NCI-H524 (cell line): ENCODE results near the gene COL17A1.

Experiments used
- DNase-seq, 2 experiments: peaks; one replicate each; lab custom pipeline; 2025; lab: John Stamatoyannopoulos, UW

COL17A1 gene

DNA sequence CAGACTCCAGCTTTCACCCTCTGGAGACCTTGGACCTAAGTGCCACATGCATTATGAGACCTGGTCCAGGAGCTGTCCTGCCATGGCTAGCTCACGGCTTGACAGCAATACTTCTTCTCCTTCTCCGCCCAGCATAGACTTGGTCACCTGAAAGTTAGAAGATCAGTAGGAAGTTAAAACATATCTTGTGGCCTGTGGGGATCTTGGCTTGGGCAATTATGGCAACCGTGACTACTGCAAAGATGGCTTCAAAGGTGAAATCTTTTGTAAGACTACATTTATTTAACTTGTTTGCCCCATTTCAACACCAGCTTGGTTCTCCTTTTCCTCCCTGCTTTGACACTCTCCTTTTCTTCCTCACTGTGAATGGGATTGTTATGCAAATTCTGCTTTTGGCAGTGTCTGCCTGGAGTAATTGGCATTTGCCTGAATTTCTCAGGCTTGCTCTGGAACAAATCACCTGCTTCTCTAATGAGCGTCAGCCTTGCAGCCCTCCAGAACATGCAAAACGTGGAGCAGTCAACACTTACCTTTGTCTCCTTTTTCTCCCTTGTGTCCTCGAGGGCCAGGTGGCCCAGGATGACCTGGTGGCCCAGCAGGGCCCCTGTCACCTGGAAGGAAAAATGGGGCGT is 53.4 kb downstream of the COL17A1 start:
- no peak for DNase-seq

DNA sequence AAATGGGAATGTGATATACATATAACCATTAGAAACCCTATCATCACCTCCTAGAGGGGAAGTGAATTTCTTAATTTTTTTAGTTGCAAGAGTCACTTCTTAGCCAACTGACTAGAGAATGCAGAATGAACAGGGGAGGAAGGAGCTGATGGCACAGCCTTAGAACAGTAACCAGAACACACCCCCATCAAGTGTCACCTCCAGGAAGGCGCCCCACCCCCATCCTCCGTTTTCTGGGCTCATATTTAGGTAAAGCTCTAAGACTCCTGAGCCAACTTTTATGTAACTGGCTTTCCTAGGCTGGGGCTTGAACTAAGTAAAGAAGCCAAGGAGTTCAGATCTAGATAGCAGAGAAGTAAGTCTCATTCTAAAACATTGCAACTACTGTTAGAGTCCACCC is 54.0 kb downstream of the COL17A1 start:
- DNase-seq: no peak

DNA sequence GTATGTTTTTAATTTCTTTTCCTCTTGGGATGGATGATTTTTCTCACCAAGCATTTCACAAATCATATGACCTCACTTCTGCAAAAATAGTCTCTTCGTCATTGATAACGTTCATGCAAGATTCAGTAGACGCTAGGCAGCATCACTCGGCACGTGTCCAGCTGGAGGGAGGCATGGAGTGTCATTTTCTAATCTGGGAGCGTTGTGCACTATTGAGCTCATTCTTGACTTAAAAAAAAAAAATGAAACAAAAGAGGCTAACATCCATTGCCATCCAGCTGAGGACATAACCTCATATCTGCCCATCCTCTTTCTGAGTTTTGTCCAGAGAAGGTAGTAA is 56.2 kb downstream of the COL17A1 start:
- DNase-seq: no peak

DNA sequence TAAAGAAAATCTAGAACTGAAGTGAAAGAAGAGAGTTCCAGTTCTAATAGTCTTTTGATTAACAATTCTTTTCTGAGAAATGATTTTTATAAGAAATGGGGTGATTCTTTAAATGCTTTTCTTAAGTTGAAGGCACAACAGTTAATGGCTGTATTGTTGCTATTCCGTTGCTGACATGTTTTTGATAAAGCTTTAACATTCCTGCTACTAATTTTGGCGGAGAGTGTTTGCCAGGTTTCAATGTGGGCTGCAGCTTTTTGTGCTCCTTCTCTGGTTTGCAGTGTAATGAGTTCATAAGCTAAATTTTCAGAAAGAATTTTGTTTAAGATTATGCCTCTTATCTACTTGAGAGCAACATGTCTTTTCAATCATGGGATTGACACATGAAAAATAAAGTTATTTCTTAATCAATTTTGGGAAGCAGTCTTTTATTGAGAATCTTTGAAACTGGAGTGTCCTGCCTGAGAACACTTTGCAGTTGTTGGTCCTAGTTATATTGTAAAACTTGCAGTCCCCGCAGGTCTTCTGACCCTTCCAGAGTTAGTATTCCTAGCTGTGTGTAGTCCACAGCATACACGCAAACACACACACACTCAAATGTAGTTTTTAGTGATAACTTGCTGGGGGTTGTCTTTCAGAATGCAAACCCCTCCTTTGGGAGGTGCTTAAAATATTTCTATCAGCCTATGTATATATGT is 56.7 kb downstream of the COL17A1 start:
- DNase-seq: no peak

DNA sequence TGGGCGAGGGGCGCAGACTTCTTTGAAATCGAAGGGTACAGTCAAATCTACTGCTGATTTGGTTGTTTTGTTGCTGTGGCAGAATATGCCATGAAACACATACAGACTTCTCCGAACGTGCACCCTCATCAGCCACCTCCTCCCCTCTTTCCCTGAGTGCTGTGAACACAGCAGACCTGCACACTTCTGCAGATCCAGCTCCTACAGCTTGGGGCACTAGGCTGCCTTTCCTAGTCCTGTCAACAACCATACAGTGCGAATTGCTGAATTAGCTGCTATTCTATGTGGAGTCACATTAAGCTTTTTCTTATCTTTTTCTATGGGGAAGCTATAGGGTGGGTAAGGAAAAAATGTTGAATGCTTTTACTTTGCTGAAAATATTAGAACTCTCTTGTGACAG is 57.5 kb downstream of the COL17A1 start:
- DNase-seq: peak in 1 of 2 experiments; percentile 1

DNA sequence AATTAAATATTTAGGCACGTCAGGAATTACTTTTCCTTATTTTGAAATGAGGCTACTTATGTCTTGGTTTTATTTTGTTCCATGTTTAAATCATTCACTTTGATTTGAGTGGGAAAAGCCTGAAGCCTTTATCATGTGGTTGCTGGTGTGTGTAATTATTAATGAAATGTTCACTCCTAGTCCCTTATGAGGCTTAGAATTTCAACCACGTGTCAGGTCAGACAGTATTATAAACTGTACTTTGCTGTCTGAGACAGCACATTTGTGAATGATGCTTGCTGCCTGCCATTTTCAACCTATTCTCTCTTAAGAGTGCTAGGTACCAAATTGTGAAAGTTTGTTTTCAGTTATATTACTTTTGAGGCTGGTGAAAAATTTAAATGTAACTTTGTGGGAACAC is 58.9 kb downstream of the COL17A1 start:
- DNase-seq: no peak

DNA sequence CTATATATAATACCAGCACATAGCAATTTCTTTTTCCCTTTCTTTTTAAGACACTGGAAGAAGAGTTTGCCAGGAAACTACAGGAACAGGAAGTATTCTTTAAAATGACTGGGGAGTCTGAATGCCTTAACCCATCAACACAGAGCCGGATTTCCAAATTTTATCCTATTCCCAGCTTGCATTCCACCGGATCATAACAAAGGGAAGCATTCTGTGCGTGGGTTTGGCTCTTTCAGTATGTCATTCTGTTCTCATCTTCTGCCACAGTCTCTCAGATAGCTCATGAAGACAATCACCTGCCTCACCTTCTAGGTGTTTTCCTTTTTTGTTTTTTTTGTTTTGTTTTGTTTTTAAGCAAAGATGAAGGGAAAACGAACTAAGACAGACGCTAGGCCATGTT is 60.2 kb downstream of the COL17A1 start:
- no peak for DNase-seq

DNA sequence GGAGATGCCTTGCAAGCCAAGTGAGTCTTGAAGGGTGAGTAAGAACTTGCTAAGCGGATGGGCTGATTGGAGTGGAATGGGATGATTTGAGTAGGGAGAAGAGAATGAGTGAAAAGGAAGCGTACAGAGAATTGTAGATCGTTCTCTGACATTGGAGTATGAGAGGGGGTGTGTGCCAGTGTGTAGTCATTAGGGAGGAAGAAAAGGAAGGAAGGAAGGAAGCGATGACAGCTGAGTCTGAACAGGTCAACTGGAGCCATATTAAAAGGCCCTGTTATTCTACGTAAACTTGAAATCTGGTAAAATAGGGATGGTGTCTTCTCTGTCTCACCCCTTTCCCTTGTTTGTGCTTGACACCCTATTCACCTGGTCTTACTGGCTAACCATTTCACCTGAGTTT is 63.7 kb downstream of the COL17A1 start:
- no peak for DNase-seq

DNA sequence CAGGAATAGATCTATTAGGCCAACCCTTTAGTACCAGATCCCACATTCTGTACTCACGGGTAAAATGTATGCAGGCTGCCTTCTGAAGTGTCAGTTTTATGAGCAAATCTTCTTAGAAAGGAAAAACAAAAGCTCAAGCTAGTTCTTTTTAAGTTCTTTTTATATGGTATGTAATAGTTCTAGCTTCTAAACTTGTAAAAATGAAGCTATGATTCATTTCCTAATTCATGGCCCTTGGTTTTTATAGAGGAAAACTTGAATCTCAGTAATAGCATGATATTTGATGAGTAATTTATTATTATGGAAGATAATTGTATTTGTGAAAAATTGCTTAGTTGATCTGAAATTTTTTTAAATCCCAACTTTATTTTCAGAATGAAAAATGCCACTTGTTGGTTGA is 64.4 kb downstream of the COL17A1 start:
- no peak for DNase-seq

DNA sequence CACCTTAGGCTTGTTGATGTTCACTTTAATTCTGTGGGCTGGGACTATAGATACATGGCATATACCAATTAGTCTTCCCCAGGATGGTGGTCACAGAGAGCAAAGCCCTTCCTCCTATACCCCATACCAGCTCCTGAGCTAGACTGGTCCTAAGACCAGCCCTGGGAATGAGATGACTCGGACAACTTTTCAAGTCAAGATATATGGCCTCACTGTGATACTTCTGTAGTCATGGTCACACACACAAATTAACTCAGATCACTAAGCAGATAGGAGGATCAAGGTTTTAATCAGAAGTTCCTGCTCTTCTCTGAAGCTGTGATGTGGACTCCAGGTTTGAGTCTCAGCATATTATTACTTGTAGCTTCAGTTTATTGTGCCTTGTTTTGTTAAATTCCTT is 65.7 kb downstream of the COL17A1 start:
- DNase-seq: no peak

DNA sequence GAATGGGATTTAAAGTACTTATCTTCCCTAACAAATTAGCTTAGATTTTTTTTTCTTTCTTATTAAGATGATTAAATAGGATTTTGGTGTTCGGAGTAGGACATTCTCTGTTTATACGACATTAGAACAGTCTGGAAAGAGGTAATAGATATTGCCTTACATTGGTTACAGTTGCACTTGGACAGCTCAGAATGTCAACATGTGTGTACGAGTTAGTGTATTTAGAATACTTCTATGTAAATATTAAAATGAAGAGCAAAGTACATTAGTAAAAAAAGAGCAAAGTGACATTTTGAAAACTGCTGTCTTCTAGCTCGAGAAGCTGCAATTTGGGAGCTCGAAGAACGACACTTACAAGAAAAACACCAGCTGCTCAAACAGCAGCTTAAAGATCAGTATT is 67.2 kb downstream of the COL17A1 start:
- DNase-seq: peak in 1 of 2 experiments; percentile 41

DNA sequence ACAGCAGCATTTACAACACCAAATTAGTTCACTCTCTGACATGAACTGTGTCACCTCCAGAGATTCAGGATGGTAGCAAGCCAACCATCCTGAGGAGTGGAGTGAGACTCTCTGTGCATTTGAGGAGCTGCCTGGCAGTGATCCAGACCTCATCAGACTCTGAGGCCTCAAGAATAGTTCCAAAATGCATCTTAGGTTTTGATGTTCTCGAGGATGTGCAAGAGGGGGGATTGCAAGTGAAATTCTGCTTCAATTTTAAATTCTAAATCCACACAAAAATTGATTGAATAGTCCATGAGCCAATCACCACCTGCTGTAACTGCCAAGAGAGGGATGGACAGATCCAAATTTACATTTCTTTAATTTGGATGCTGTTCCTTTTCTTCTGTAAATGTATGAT is 69.0 kb downstream of the COL17A1 start:
- no peak for DNase-seq

DNA sequence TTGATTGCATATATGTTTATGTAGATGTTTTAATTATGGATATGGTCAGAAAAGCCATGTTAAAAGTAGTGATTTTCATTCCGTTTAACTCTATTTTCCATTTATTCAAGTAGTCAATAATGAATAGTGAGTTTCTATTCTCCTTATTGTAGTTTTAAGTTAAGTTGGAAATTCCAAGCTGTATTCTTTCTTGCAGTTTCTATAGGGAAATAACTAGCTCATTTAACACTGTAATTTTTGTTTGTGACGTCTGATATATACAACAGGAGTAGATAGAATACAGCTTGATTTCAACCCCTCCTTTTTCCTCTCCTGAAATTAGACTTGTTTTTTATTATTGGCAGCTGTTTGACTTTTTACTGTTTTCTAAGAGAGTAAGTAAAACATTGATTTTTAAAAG is 71.5 kb downstream of the COL17A1 start:
- DNase-seq: no peak

DNA sequence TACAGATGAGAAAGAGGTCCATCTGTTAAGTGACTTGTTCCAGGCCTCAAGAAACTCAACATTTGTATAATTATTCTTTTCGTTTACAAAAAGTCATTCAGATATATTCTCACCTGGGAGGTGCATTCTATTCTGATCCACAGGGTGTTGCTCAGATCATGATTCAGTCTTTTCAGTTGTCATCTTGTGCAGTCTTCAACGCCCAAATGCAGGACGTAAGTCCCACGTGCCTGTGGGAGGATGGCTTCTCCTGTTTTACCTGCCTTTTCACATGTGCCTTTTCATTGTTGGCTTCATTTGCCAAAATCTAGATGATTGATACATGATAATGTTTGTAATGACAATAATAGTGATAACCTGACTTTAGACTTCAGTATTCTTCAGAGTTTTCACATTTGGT is 72.2 kb downstream of the COL17A1 start:
- no peak for DNase-seq

DNA sequence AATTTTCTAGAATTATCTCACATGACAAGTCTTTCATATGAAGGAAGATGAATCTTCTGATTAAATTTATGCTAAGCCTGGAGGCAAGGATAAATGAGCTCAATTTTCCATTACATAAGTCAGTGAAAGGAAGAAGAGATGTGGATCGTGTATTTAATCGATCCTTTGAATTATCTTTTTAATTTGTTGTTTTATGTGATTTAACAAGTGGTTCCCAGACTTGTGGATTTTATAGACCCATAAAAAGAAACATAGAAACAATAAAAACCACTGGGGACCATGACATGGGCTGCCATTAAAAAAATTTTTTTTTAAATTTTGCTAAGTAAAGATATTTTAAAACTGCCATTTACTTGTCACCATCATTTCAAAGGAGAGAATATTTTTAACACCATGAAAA is 73.8 kb downstream of the COL17A1 start:
- no peak for DNase-seq

DNA sequence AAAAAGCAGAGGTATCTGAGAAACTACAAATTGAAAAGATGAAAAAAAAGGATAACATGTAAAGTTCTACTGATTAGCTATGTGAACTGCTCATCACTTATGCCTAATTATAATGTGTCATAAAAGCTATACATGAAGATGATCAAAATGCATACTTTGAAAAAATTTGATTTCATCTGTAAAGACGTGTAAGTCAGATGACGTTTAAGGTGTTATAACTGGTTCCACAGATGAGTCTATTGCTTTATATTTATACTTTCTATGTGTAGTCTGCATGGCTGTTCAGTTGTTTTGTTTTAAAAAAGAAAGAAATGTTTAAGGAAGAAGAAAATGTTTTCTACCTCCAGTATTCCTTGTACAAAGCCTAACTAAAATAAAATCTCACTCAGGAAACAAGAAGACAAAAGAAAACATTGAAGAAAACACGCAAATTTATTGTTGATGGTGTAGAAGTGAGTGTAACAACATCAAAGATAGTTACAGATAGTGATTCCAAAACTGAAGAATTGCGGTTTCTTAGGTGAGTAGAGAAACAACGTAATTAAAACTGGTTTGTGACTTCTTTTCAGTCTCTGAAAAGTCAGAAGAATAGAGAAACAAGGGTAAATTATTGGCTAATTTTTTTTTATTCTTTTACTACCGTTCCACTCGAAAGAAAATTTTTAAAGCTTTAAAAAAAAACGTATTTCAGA is 80.4 kb downstream of the COL17A1 start:
- DNase-seq: no peak

DNA sequence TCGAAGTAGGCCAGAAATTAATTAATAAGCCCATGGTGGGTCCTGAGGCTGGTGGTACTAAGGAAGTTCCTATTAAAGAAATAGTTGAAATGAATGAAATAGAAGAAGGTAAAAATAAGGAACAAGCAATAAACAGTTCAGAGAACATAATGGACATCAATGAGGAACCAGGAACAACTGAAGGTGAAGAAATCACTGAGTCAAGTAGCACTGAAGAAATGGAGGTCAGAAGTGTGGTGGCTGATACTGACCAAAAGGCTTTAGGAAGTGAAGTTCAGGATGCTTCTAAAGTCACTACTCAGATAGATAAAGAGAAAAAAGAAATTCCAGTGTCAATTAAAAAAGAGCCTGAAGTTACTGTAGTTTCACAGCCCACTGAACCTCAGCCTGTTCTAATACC is 82.8 kb downstream of the COL17A1 start:
- no peak for DNase-seq

DNA sequence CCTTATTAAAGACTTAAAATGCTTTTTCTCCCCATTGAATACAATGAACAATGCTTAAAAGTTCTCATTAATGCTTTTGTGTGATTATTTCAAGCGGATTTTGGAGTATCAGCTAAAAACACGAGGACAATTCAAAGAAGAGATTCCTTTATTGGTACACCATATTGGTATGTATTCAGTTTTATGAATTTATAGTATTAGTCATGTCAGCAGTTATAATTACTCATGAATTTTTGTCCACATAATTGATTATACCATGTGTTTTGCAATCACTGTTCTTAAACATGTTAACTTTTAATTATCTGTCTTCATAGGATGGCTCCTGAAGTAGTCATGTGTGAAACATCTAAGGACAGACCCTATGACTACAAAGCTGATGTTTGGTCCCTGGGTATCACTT is 86.9 kb downstream of the COL17A1 start:
- no peak for DNase-seq

DNA sequence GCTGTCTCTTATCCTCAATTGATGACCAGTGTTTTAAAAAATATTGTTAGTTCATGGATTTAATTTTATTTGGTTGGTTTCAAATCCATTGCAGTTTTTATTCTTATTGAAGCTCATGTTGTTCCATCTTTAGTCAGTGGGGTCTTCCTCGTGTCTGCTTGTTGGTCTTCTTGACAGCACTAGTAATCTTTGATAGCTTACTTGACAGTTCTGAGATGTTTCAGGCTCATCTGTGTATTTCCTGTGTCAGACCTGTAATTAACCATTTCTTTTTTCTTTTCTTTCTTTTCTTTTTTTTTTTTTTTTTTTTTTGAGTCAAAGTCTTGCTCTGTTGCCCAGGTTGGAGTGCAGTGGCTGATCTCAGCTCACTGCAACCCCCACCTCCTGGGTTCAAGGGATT is 90.5 kb downstream of the COL17A1 start:
- no peak for DNase-seq

DNA sequence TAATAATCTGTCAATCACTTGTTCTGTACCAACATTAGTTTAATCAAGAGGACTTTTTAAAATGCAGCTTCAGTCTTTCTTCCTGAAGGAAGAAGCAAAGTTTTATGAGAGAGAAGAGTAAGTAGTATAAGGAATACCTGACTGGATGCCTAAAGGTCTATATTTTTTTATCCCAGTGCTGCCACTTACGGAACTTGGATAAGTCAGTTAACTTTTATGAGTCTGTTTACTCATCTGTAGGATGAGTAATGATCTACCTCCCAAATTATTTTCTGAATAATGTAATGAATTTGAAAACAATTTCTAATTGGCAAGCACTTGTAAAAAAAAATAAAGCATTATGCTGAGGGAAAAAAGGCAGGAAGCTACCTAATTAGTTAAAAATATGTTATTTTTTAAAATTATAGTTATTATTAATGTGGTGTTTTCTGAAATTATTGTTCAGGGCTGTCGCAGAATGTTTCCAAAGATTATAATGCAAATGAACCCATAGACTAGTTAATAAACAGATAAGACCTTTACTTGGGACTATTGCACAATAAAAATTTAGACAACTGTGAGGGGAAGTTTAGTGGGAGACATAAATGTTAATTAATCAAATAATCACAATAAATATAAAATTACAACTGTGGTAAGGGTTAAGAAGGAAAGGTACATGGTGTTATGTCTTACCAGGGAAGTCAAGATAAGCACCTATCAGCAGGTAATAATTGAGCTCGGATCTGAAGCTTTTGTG is 94.1 kb downstream of the COL17A1 start:
- DNase-seq: no peak

DNA sequence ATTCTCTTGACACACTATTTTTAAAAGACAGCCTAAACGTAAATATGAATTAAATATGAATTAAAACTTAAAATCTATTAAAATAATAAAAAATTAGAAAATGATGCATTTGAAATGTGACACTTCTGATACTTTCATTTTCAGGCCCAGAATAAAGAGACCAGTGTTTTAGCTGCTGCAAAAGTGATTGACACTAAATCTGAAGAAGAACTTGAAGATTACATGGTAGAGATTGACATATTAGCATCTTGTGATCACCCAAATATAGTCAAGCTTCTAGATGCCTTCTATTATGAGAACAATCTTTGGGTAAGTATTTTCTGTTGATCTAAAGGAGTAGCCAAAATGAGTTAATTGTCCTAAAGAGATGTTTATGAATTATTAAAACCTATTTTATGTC is 95.1 kb downstream of the COL17A1 start:
- no peak for DNase-seq

DNA sequence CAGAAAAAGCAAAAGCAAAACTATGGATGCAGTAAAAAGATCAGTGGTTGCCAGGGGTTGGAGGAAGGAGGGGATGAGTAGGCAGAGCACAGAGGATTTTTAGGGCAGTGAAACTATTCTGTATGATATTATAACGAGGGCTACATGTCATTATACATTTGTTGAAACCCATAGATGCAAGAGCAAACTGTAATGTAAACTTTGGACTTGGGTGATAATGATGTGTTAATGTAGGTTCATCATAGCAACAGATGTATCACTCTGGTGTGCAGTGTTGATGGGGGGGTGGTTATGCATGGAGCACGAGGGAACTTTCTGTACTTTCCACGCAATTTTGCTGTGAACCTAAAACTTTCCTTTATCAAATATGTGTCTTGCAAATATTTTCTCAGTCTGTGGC is 95.6 kb downstream of the COL17A1 start:
- no peak for DNase-seq

DNA sequence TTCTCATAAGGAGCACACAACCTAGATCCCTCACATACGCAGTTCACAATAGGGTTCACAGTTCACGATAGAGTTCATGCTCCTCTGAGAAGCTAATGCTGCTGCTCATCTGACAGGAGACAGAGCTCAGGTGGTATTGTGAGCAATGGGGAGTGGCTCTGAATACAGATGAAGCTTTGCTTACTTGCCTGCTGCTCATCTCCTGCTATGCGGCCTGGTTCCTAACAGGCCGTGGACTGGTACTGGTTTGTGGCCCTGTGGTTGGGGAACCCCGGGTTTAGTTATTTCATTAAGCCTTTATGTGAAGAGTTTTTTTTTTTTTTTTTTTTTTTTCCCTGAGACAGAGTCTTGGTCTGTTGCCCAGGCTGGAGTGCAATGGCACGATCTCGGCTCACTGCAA is 99.3 kb downstream of the COL17A1 start:
- no peak for DNase-seq
